Measurements from ENCODE around the gene SPIN3. TPM values are rescaled to one million over a fixed set of nuclear protein-coding genes. Genes with fewer than 3 reads are reported as not detected.
A peak's percentile ranks its signal among the peaks of the same experiment; 100 is the strongest.

Gene SPIN3
- total and polyA plus RNA-seq, 4 donors, result 2.7 to 9.2 (median 3.6) TPM

DNA sequence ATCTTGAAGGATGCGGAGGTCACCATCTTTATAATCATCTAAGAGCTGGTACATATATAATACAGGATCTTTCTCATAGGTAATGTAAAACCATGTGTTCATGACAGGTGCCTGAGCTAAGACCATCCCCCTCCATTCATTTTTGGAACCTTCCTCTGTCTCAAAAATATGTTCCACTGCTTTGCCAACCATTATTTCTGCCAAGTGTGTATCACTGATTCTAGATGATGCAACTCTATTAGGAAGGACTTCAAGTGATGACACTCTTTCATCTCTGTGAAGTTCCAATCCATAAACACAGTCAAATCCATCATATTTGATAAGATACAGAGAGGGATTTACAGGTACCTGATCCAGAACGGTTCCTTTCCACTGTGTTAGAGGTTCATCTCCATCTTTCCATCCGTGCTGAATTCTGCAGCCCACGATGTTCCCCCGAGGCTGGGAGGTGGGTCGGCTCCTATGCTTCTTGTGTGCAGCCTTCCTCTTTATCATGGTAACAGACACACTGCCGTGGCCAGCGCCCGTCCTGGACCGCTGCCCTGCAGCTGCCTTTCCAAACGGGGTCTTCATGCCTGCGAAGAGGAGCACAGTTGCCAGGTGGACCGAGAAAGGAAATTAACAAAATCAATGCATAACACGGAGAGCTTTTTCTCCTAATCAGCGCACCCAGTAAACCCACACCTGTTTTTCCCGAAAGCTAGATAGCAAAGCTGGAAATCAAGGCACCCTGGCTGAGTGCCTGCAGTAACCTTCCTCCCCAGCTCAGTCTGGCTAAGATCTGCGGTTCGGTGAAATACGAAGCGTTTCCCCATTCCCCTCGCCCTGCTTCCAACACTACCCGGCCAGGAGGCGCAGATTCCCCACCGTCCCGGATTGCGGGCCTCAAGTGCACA lies 718 bp downstream of the SPIN3 start:
- TF ChIP-seq JUND (IDR thresholded peaks at IDR 0.05) (no peak), GABPA (IDR thresholded peaks at IDR 0.05 in 1 of 2, conservative IDR thresholded peaks at IDR 0.05 in 1 of 2) (no peak), RAD21 (IDR thresholded peaks at IDR 0.05) (no peak), RXRA (IDR thresholded peaks at IDR 0.05) (no peak), NR2F2 (IDR thresholded peaks at IDR 0.05) (no peak), HNF4A (conservative IDR thresholded peaks at IDR 0.05) (no peak), HNF4G (IDR thresholded peaks at IDR 0.05) (no peak), TAF1 (conservative IDR thresholded peaks at IDR 0.05) (no peak), EGR1 (IDR thresholded peaks at IDR 0.05; ENCODE audit: low read depth in 2 of 2) (no peak), SP1 (IDR thresholded peaks at IDR 0.05) (no peak), FOXA1 (IDR thresholded peaks at IDR 0.05) (no peak), YY1 (IDR thresholded peaks at IDR 0.05) (no peak)
- TF ChIP-seq, protein P1, sequence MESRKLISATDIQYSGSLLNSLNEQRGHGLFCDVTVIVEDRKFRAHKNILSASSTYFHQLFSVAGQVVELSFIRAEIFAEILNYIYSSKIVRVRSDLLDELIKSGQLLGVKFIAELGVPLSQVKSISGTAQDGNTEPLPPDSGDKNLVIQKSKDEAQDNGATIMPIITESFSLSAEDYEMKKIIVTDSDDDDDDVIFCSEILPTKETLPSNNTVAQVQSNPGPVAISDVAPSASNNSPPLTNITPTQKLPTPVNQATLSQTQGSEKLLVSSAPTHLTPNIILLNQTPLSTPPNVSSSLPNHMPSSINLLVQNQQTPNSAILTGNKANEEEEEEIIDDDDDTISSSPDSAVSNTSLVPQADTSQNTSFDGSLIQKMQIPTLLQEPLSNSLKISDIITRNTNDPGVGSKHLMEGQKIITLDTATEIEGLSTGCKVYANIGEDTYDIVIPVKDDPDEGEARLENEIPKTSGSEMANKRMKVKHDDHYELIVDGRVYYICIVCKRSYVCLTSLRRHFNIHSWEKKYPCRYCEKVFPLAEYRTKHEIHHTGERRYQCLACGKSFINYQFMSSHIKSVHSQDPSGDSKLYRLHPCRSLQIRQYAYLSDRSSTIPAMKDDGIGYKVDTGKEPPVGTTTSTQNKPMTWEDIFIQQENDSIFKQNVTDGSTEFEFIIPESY (IDR thresholded peaks at IDR 0.05), result no peak
- TF ChIP-seq, protein P2, sequence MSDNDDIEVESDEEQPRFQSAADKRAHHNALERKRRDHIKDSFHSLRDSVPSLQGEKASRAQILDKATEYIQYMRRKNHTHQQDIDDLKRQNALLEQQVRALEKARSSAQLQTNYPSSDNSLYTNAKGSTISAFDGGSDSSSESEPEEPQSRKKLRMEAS (IDR thresholded peaks at IDR 0.05), result no peak
- TF ChIP-seq, protein P3, sequence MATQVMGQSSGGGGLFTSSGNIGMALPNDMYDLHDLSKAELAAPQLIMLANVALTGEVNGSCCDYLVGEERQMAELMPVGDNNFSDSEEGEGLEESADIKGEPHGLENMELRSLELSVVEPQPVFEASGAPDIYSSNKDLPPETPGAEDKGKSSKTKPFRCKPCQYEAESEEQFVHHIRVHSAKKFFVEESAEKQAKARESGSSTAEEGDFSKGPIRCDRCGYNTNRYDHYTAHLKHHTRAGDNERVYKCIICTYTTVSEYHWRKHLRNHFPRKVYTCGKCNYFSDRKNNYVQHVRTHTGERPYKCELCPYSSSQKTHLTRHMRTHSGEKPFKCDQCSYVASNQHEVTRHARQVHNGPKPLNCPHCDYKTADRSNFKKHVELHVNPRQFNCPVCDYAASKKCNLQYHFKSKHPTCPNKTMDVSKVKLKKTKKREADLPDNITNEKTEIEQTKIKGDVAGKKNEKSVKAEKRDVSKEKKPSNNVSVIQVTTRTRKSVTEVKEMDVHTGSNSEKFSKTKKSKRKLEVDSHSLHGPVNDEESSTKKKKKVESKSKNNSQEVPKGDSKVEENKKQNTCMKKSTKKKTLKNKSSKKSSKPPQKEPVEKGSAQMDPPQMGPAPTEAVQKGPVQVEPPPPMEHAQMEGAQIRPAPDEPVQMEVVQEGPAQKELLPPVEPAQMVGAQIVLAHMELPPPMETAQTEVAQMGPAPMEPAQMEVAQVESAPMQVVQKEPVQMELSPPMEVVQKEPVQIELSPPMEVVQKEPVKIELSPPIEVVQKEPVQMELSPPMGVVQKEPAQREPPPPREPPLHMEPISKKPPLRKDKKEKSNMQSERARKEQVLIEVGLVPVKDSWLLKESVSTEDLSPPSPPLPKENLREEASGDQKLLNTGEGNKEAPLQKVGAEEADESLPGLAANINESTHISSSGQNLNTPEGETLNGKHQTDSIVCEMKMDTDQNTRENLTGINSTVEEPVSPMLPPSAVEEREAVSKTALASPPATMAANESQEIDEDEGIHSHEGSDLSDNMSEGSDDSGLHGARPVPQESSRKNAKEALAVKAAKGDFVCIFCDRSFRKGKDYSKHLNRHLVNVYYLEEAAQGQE (IDR thresholded peaks at IDR 0.05), result no peak
- TF ChIP-seq, protein P4, sequence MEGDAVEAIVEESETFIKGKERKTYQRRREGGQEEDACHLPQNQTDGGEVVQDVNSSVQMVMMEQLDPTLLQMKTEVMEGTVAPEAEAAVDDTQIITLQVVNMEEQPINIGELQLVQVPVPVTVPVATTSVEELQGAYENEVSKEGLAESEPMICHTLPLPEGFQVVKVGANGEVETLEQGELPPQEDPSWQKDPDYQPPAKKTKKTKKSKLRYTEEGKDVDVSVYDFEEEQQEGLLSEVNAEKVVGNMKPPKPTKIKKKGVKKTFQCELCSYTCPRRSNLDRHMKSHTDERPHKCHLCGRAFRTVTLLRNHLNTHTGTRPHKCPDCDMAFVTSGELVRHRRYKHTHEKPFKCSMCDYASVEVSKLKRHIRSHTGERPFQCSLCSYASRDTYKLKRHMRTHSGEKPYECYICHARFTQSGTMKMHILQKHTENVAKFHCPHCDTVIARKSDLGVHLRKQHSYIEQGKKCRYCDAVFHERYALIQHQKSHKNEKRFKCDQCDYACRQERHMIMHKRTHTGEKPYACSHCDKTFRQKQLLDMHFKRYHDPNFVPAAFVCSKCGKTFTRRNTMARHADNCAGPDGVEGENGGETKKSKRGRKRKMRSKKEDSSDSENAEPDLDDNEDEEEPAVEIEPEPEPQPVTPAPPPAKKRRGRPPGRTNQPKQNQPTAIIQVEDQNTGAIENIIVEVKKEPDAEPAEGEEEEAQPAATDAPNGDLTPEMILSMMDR (IDR thresholded peaks at IDR 0.05; ENCODE audit: low read depth, low read length, missing input control), result no peak
- 15% methylated on average over 26 of the region's 26 CpGs for WGBS
- peak overlapping the region; percentile 70 to 73 for H3K27ac ChIP-seq (ENCODE audit: low read depth in 1 of 2, low read length in 2 of 2)
- no peaks in the 10 kb centered on the region for H3K9me3 ChIP-seq (ENCODE audit: control insufficient read depth in 4 of 4, low read length in 3 of 4)
- H3K4me3 ChIP-seq (ENCODE audit: low read depth in 1 of 3, low read length in 3 of 3), result peak overlapping the region; percentile 62 to 91 (median 85)
- H3K27me3 ChIP-seq (ENCODE audit: control insufficient read depth in 4 of 4, insufficient read depth in 4 of 4, low read length in 3 of 4), result no peaks in the 10 kb centered on the region
- H3K4me1 ChIP-seq (ENCODE audit: control insufficient read depth in 4 of 4, insufficient read depth in 4 of 4, low read length in 3 of 4), result peaks cover 0 to 21% (median 12%) of the 10 kb centered on the region in 4 donors
- peaks cover 0 to 5% (median 2%) of the 10 kb centered on the region in 4 donors for H3K36me3 ChIP-seq (ENCODE audit: control insufficient read depth in 4 of 4, insufficient read depth in 3 of 4, low read depth in 1 of 4, low read length in 3 of 4)
- peak; percentile 31 for DNase-seq (ENCODE audit: low spot score)
- H3K9ac ChIP-seq (ENCODE audit: low read depth in 1 of 2, low read length in 2 of 2), result peak overlapping the region; percentile 20 to 54

Data from liver (tissue), 9 donors.